ENCODE results near the gene PLK5. TPM values are rescaled to one million over a fixed set of nuclear protein-coding genes. Genes with fewer than 3 reads are reported as not detected.

Gene PLK5
- total RNA-seq, 1 experiment from 2014 or later = 0.57 TPM

GRCh38 chr19:1481224-1481892 is 42.5 kb upstream of the PLK5 start:
- no peak overlapping the region for H3T11ph ChIP-seq (ENCODE audit: low read length)
- H3K9me3 ChIP-seq (ENCODE audit: control insufficient read depth, low read depth, low read length) = no peaks in the 10 kb centered on the region
- no peaks in the 10 kb centered on the region for H3K9me3 Mint-ChIP-seq
- no peak overlapping the region for H3K56ac ChIP-seq (ENCODE audit: insufficient read length, low read depth, low read length)
- no peak overlapping the region for H4K5ac ChIP-seq (ENCODE audit: insufficient read length, low read depth, low read length)
- H3K18ac ChIP-seq (ENCODE audit: insufficient read length, low read depth, low read length) = no peak overlapping the region
- H3K27me3 Mint-ChIP-seq (ENCODE audit: low read depth) = no peaks in the 10 kb centered on the region; the same call in 1 of the 2 replicates
- DNase-seq = peak; percentile 27
- WGBS (ENCODE audit: extremely low coverage, insufficient read length, low lambda C conversion rate) = no CpG with 5 or more reads among the region's 26 CpGs
- no peak overlapping the region; a peak in 1 of 7 replicates for H3K27ac Mint-ChIP-seq
- H4K8ac ChIP-seq (replicated peaks; ENCODE audit: insufficient read length, low read depth, low read length) = no peak overlapping the region
- H3K23me2 ChIP-seq (ENCODE audit: insufficient read length, low read depth, low read length, poor library complexity, severe bottlenecking) = peaks cover 3% of the 10 kb centered on the region
- H3K36me3 Mint-ChIP-seq (ENCODE audit: insufficient read depth in 1 of 3, low read depth in 3 of 3) = peaks cover 5 to 11% (median 7%) of the 10 kb centered on the region in 3 experiments; a peak in 6 of 7 replicates
- no peaks in the 10 kb centered on the region for H3K4me1 ChIP-seq (ENCODE audit: insufficient read depth, low read length)
- no peaks in the 10 kb centered on the region for H3K27me3 ChIP-seq (ENCODE audit: insufficient read depth, low read length)
- no peak overlapping the region for H2BK5ac ChIP-seq (ENCODE audit: insufficient read length, low read length)
- no peak overlapping the region for H2BK12ac ChIP-seq (ENCODE audit: insufficient read length, low read depth, low read length)
- H3K9ac ChIP-seq (ENCODE audit: extremely low read depth, insufficient read length, low read length) = no peak overlapping the region
- H4K20me1 ChIP-seq (ENCODE audit: control insufficient read depth, insufficient read depth, insufficient read length) = no peaks in the 10 kb centered on the region
- H3K79me1 ChIP-seq (ENCODE audit: insufficient read depth, low read depth, low read length, poor library complexity, severe bottlenecking) = no peaks in the 10 kb centered on the region
- H4K91ac ChIP-seq (ENCODE audit: insufficient read length, low read depth, low read length) = no peak overlapping the region
- no peak overlapping the region for H3K27ac ChIP-seq (ENCODE audit: insufficient read length, low read depth, low read length)
- no peaks in the 10 kb centered on the region for H3K79me2 ChIP-seq (ENCODE audit: insufficient read depth, low read length)
- no peak overlapping the region for H2BK120ac ChIP-seq (ENCODE audit: low read depth, low read length, poor library complexity, severe bottlenecking)
- H3K14ac ChIP-seq (ENCODE audit: insufficient read depth, low read length) = no peak overlapping the region
- H3K4me3 Mint-ChIP-seq = no peak overlapping the region
- no peak overlapping the region for H2BK15ac ChIP-seq (ENCODE audit: low read depth, low read length)
- peaks cover 0 to 9% of the 10 kb centered on the region in 2 experiments; a peak in 2 of 4 replicates for H3K4me1 Mint-ChIP-seq
- no peak overlapping the region for H3K23ac ChIP-seq (ENCODE audit: insufficient read length, low read depth, low read length)
- no peak overlapping the region for H3K4ac ChIP-seq (ENCODE audit: low read depth, low read length)
- H2BK20ac ChIP-seq (ENCODE audit: low read depth, low read length, poor library complexity, severe bottlenecking) = no peak overlapping the region
- no peak overlapping the region for H2AFZ ChIP-seq (ENCODE audit: low read length)
- no peak overlapping the region for H2AK5ac ChIP-seq (ENCODE audit: insufficient read length, low read length)
- TF ChIP-seq, protein P1, sequence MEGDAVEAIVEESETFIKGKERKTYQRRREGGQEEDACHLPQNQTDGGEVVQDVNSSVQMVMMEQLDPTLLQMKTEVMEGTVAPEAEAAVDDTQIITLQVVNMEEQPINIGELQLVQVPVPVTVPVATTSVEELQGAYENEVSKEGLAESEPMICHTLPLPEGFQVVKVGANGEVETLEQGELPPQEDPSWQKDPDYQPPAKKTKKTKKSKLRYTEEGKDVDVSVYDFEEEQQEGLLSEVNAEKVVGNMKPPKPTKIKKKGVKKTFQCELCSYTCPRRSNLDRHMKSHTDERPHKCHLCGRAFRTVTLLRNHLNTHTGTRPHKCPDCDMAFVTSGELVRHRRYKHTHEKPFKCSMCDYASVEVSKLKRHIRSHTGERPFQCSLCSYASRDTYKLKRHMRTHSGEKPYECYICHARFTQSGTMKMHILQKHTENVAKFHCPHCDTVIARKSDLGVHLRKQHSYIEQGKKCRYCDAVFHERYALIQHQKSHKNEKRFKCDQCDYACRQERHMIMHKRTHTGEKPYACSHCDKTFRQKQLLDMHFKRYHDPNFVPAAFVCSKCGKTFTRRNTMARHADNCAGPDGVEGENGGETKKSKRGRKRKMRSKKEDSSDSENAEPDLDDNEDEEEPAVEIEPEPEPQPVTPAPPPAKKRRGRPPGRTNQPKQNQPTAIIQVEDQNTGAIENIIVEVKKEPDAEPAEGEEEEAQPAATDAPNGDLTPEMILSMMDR (conservative IDR thresholded peaks at IDR 0.05) = no peak
- no peak overlapping the region for H3K4me2 ChIP-seq (ENCODE audit: insufficient read depth, insufficient read length, low read length)
